Activated CD4-positive, alpha-beta T cell treated with anti-CD3 and anti-CD28 coated beads, Interleukin-2, amount 50 U/mL, for 16 hours (primary cell): ENCODE data around the gene GAMT.
"Not testable (repeated sequence)": the region's sequence is repeated elsewhere in the genome, so short reads cannot be mapped to it uniquely, and the experiment has no call there.

Experiments
- DNase-seq: peaks from one replicate; pipeline ENCODE4 v3.0.0-alpha.2; 2020

The GAMT gene

GRCh38 chr19:1401138-1401888, at the start of gene GAMT:
Gene GAMT (minus strand): TSS chr19:1401542. CDS start chr19:1401476, 66 bp downstream.
- peak; percentile 54 for DNase-seq

- DNase-seq, result no peak
Measured at GRCh38 chr19:1449467-1450442, 48.4 kb upstream of the GAMT start, which contains the start of gene APC2. Gene APC2 (plus strand): TSS chr19:1450121. CDS start chr19:1453002, 2,881 bp downstream.

- DNase-seq, result no peak
Measured at GRCh38 chr19:1447944-1448343, 46.6 kb upstream of the GAMT start.

- DNase-seq, result no peak
Measured at GRCh38 chr19:1447504-1447903, 46.2 kb upstream of the GAMT start.

GRCh38 chr19:1446713-1447481, 45.6 kb upstream of the GAMT start:
- DNase-seq, result no peak

GRCh38 chr19:1445932-1446712, 44.8 kb upstream of the GAMT start:
- no peak for DNase-seq

- DNase-seq, result peak; percentile 83
Measured at GRCh38 chr19:1445185-1445931, 44.0 kb upstream of the GAMT start.

- no peak for DNase-seq
Measured at GRCh38 chr19:1441677-1442438, 40.5 kb upstream of the GAMT start.

- DNase-seq, result no peak
Measured at GRCh38 chr19:1441022-1441426, 39.7 kb upstream of the GAMT start.

GRCh38 chr19:1440418-1440801, 39.1 kb upstream of the GAMT start:
- no peak for DNase-seq

- not testable (repeated sequence) for DNase-seq
Measured at GRCh38 chr19:1439525-1440417, 38.4 kb upstream of the GAMT start.

GRCh38 chr19:1438933-1439354, 37.6 kb upstream of the GAMT start:
- DNase-seq, result no peak

GRCh38 chr19:1438035-1438932, 36.9 kb upstream of the GAMT start, which contains the start of gene RPS15:
Gene RPS15 (plus strand): TSS chr19:1438396. CDS start chr19:1438426, 30 bp downstream.
- DNase-seq, result peak; percentile 96

- no peak for DNase-seq
Measured at GRCh38 chr19:1437609-1438008, 36.3 kb upstream of the GAMT start.

- DNase-seq, result no peak
Measured at GRCh38 chr19:1435378-1435989, 34.1 kb upstream of the GAMT start.

- DNase-seq, result no peak
Measured at GRCh38 chr19:1434577-1435060, 33.3 kb upstream of the GAMT start.

- no peak for DNase-seq
Measured at GRCh38 chr19:1434040-1434366, 32.7 kb upstream of the GAMT start.
